ENCODE measurements around the gene HCLS1.

Gene HCLS1

DNA sequence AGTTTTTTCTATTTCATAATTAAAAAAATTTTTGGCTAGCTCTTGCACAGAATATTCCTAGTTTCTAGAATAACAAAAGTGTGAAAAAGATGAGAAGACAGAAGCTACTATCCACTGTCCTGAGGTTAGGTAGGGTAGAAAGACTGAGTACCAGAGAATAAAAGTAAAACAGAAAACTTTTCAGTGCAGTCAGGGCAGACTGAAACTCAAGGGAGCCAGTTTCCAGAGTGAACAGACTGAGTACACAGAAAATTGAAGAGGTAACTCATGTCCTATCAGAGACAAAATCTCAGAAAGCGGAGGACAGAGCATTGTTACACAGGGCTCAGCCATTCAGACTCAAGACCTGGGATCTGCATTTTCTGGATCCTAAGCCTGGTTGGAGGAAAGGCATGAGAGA, 76.3 kb downstream of the HCLS1 start:
- no peak for TF ChIP-seq FOXP2 (optimal IDR thresholded peaks at IDR 0.05; ENCODE audit: borderline replicate concordance, extremely low read depth, extremely low read length, insufficient read depth)
- TF ChIP-seq SIN3A (IDR thresholded peaks at IDR 0.05; ENCODE audit: borderline replicate concordance, insufficient read depth, low read length), result no peak
- TF ChIP-seq POLR2AphosphoS5 (IDR thresholded peaks at IDR 0.05; ENCODE audit: low read depth, low read length), result no peak
- TF ChIP-seq REST (IDR thresholded peaks at IDR 0.05; ENCODE audit: insufficient read depth in 1 of 2, low read depth in 2 of 2, low read length in 2 of 2), result no peak
- no peak for TF ChIP-seq TAF1 (IDR thresholded peaks at IDR 0.05; ENCODE audit: borderline replicate concordance, insufficient read depth, low read length)

DNA sequence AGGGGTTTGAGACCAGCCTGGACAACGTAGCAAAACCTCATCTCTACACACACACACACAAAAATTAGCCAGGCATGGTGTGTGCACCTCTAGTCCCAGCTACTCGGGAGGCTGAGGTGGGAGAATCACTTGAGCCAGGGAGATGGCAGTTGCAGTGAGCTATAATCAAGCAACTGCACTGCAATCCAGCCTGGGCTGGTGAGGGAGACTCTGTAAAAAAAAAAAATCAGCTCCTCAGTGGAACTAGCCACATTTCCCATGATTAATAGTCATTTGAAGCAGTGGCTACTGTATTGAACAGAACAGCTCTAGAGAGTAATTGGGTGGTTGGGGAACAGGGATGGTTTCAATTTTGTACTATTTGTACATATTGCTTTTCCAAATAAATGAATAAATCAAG, 79.0 kb downstream of the HCLS1 start:
- TF ChIP-seq POLR2AphosphoS5 (IDR thresholded peaks at IDR 0.05; ENCODE audit: low read depth, low read length), result no peak
- no peak for TF ChIP-seq FOXP2 (optimal IDR thresholded peaks at IDR 0.05; ENCODE audit: borderline replicate concordance, extremely low read depth, extremely low read length, insufficient read depth)
- no peak for TF ChIP-seq REST (IDR thresholded peaks at IDR 0.05; ENCODE audit: insufficient read depth in 1 of 2, low read depth in 2 of 2, low read length in 2 of 2)
- no peak for TF ChIP-seq TAF1 (IDR thresholded peaks at IDR 0.05; ENCODE audit: borderline replicate concordance, insufficient read depth, low read length)
- TF ChIP-seq SIN3A (IDR thresholded peaks at IDR 0.05; ENCODE audit: borderline replicate concordance, insufficient read depth, low read length), result no peak
